GM18861 (cell line): ENCODE measurements around the gene GMPR2.

Experiments
- ATAC-seq: cut with Tn5 transposase; IDR thresholded peaks from one replicate; pipeline ENCODE4 v1.9.1; 2021; ENCODE audit not compliant: unreplicated experiment

The GMPR2 gene

DNA sequence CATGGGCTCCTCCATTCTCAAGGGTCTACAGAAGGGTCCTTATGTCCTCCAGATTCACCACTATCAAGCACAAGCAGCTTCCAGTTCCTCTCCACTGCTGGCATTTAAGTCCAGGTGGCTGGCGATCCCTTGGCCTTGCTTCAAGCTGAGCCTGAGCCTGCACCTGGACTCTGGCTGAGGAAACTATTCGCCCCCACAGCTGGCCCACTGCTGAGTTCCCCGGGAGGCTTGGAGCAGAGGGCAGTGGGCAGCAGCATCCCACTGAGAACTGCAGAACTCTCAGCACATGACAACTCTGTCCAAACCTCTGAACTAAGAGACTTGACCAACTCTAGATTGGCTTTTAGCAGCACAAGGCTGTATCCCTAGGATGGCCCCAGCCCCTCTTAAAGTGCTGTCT is 50.0 kb downstream of the GMPR2 start:
- no peak for ATAC-seq

DNA sequence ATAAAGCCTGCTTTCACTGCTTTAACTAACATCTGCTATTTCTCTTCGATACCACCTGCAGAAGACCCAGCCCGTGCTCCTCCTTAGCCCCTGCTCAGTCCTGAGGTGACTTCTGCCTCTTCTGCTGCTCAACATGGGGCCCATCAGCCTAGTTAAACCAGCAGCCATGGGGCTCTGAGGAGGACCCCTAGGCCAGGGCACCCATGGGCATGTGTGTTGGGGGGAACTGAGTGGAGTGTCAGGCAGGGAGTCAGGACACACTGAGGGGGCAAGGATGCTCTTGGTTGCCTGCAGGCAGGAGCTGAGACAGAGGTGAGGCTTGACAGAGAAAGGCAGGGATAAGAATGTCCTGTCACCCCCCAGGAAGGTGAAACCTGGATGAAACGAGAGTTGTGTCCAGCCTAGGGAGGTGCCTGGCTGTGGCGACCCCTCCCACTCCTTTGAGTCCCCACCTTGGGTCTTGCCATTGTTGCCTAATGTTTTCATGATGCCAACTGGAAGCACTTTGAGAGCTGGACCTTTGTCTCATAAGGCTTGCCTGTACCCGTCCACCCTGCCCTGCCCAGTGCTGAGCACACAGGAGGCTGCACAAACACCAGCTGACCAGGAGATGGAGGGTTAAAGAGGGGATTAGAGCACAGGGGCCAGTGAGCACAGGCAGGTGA is 51.2 kb downstream of the GMPR2 start:
- ATAC-seq = no peak

DNA sequence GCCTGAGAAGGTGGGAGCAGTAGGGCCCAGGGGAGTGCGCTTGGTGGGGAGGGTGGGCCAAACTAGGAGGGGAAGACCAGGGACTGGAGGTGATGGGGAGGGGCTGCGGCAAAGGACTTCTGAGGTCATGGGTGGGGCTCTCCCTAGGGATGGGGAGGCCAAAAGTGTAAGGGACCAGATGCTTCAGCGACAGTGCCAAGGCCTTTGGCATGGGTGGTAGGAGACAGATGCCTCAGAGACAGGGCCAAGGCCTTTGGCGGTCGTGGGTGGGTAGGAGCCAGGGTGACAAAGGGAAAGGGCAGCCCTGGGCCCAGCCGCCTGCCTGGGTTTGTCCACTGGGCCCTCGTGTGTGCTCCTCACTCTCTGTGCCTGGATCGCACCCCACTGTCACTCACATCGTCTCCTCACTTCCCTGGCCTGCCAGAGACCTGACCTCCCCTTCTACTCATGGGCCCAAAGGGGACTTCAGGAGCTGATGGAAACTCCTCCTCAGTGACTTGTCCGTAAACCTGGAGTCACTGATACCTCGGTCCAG is 51.8 kb downstream of the GMPR2 start:
- ATAC-seq = no peak

DNA sequence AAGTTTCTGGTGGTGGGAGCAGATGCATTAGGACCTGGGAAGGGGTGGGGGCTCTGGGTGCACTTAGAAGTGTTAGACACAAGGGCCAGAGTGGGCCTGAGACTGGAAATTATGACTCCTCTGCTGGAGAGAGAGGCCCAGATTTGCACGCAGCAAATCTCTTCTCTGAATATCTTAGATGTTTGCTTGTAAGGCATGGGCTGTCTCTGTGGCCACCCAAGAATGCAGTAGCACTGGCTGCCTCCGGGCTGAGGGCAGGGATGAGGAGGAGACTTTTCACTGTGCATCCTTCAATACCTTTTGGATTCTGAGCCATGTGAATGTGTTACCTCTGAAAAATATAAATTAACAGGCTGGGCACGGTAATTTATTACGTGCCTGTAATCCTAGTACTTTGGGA is 52.6 kb downstream of the GMPR2 start:
- no peak for ATAC-seq

DNA sequence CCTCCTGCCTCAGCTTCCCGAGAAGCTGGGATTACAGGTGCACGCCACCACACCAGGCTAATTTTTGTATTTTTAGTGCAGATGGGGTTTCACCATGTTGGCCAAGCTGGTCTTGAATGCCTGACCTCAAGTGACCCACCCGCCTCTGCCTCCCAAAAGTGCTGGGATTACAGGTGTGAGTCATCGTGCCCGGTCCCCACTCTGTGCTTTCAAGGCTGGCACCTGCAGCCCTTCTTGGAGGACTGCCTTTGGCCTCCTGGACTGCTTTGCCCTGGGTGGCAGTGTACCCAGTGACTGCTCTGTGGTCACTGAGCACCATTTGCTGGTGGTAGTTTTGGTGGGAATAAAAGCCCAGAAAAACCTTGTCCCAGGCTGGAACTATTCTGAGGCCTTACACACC is 54.3 kb downstream of the GMPR2 start:
- ATAC-seq = no peak
